Right ventricle myocardium superior (tissue), 1 donor: ENCODE results near the gene CIRBP. TPM values are rescaled to one million over a fixed set of nuclear protein-coding genes. Genes with fewer than 3 reads are reported as not detected.

Experiments used
- ATAC-seq: fragments of 200-7000 bp; cut with Tn5 transposase; one replicate; pipeline ENCODE4 v1.9.1; 2020; ENCODE audit warnings: mild to moderate bottlenecking; ENCODE audit not compliant: poor library complexity
- DNase-seq: peaks from one replicate; pipeline ENCODE4 v3.0.0-alpha.2; 2020
- intact Hi-C: fragments of 100-400 bp; cut with DNase I; formaldehyde crosslinking; loops from one replicate; pipeline ENCODE4 v1.11.2; 2022
- total RNA-seq: library from RNA; stranded (reverse); fragmentation: NEBNext Ultra II Directional; extraction: Animal tissue kit (Norgen Biotek cat#: 25700); gene quantifications from one replicate; pipeline ENCODE4 v1.2.1, GENCODE V29; 2021
- donor health status: DM: no; HTN: yes; CAD: no; lungs with severe emphysema.

The CIRBP gene
- total RNA-seq, 1 donor from 2014 or later: 219 TPM

DNA sequence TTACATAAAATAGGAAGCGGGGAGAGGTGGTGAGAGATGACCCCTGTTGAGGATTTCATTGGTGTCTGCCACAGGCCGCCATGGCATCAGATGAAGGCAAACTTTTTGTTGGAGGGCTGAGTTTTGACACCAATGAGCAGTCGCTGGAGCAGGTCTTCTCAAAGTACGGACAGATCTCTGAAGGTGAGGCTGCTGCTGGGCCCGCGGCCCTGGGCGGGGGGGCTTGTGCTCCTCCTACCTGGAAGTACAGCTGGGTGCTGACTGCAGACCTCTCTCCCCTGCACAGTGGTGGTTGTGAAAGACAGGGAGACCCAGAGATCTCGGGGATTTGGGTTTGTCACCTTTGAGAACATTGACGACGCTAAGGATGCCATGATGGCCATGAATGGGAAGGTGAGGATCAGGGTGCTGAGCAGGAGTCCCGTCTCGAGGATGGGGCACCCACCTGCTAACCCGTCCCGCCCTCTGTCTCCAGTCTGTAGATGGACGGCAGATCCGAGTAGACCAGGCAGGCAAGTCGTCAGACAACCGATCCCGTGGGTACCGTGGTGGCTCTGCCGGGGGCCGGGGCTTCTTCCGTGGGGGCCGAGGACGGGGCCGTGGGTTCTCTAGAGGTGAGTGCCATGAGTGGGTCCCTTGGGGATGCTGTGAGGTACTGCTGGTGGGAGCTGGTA is 1.9 kb downstream of the CIRBP start:
- DNase-seq (no peak), ATAC-seq (no peak)
- intact Hi-C loops: loop anchor here (10.0 kb wide), 1 partner anchor 114 kb away; the partner anchor contains the start of gene NDUFS7

DNA sequence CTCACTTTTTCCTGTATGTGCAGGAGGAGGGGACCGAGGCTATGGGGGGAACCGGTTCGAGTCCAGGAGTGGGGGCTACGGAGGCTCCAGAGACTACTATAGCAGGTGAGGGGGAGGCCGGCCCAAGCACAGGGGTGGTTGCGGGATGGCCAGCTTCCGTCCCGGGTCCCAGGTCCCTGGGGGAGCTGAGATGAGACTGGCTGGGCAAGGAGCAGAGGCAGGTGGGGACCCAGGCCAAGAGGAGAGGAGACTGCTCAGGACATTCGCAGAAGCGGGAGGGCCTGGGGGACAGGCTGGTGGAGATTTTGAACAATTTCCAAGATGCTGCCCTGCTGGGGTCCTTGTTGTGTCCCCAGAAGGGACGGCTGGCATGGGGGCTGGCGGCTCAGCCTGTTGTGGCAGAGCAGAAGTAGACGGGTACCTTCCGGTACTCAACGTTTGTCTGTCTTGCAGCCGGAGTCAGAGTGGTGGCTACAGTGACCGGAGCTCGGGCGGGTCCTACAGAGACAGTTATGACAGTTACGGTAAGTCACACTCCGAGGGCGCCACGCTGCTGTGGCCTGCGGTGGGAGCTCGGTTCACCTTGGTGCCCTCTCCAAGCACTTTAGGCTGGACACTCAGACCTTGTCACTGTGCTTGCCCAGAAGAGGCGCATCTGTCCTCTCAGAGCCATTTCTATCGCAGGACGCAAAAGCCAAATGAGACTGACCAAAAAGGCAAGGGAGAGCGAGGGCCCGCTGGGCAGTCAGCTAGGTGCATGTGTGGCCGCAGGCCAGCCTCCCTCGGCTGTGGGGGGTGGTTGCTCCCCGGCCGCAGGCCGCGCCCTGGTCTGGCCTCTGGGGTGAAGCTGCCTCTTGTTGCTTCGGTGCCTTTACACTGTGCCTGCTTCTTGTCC is 2.6 kb downstream of the CIRBP start:
- DNase-seq: no peak
- intact Hi-C loops: loop anchor here (10.0 kb wide), 1 partner anchor 113 kb away; the partner anchor contains the start of gene NDUFS7
- no peak for ATAC-seq

GRCh38 chr19:1272423-1273262 is 3.5 kb downstream of the CIRBP start:
- intact Hi-C loops: loop anchor here (10.0 kb wide), 1 partner anchor 112 kb away; the partner anchor contains the start of gene NDUFS7
- no peak for DNase-seq
- ATAC-seq: no peak

- peak; percentile 53 for DNase-seq
- no peak for ATAC-seq
- intact Hi-C loops: loop anchor here (10.0 kb wide), 1 partner anchor 111 kb away; the partner anchor contains the start of gene NDUFS7
These were observed 4.3 kb downstream of the CIRBP start for GRCh38 chr19:1273263-1274041.

- intact Hi-C loops: loop anchor here (10.0 kb wide), 1 partner anchor 111 kb away; the partner anchor contains the start of gene NDUFS7
- ATAC-seq: no peak
- DNase-seq: peak; percentile 53
These were observed 5.1 kb downstream of the CIRBP start for GRCh38 chr19:1274081-1274851.

DNA sequence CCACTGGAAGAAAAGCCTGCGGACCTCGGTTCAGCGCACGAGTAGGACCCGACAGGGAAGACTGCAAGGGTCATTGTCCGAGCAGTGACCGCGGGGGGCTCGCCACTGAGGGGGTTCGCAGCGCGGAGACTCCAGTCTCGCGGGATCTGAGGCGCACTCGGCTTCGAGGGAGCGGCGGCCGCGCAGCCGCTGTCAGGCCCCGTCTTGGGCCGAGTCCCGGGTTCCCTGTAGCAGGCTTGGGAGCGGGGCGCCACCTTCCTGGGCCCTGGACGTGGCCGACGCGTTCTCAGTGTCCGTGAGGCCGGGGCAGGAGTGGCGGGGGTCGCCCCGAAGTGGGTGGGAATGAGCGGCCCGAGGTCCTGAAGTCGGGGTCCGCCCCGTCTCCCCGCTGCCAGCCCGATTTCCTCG is 5.7 kb downstream of the CIRBP start:
- intact Hi-C loops: loop anchor here (10.0 kb wide), 1 partner anchor 110 kb away; the partner anchor contains the start of gene NDUFS7
- ATAC-seq (peak; percentile 1), DNase-seq (no peak)

DNA sequence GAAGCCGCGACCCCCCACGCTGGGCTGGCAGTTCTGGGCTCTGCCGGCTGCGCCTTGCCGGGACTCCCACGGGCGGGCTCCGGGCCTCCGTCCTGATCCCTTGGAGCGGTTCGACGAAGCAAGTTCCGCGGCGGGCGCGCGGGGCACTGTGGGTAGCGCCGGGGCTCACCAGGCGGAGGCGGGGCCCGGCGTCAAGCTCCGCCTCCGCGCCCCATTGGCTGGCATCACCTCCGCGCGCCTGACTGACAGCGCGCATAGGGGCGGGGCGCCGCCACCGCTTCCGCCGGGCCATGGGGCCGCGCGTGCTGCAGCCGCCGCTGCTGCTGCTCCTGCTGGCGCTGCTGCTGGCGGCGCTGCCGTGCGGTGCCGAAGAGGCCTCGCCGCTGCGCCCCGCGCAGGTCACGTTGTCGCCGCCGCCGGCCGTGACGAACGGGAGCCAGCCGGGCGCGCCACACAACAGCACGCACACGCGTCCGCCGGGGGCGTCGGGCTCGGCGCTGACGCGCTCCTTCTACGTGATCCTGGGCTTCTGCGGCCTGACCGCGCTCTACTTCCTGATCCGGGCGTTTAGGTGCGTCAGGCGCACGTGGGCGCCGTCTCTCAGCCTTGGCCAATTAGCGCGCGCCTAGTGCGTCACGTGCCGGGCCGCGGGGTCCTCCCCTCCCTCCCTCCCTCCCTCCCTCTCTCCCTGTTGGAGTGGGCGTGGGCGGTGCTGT is 6.3 kb downstream of the CIRBP start, which contains the start of gene FAM174C:
Gene FAM174C (plus strand): TSS at position 271 of the 716 bp plus-strand sequence. CDS start 20 bp downstream, at position 291.
- ATAC-seq (peak; percentile 81), DNase-seq (peak; percentile 97)
- intact Hi-C loops: loop anchor here (10.0 kb wide), 1 partner anchor 109 kb away; the partner anchor contains the start of gene NDUFS7

DNA sequence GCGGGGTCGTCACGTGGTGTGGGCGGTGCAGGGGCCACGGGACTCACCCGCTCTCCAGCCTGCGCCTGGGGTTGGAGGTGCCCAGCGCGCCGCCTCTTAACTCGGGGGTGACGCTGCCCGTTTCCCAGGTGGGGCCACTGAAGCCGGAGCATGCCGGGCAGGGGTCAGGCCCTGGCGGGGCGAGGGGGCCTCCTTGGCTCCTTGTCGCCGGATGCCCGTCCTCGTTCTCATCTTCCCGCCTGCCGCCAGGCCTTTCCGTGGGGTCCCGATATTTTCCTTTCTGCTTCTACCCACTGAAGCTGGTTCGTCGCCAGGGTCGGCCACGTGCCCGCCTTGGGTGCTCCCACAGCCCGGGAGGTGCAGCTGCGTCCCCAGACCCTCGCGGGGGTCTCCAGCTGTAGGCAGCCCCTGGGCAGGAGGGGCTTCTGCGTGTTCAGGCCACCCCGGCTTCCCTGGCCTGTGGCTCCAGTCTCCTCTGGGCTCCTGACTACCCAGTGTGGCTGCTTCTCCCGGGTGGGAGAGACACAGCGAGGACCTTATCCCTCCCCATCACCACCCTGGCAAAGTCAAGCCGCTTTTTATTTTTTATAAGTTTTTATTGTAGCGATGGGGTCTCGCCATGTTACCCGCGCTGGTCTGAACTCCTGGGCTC is 7.0 kb downstream of the CIRBP start:
- intact Hi-C loops: loop anchor here (10.0 kb wide), 1 partner anchor 109 kb away; the partner anchor contains the start of gene NDUFS7
- DNase-seq (no peak), ATAC-seq (no peak)

DNA sequence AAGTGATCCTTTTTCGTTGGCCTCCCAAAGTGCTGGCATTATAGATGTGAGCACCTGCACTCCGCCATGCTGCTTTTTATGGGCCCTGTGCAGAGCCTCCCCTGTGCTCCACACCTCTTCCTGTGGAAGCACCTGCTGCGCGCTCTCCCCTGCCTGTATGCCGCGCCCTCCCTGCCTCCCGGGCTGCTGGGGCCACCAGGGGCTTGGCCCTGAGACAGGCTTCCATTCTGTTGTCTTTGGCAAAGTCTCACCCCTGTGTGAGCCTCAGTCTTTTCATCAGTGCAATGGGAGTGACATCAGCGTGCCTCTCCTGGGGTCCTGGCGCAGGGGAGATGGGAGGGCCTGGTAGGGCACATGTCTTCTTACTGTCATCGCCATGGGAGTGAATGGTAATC is 7.5 kb downstream of the CIRBP start:
- ATAC-seq: no peak
- DNase-seq: no peak
- intact Hi-C loops: loop anchor here (10.0 kb wide), 1 partner anchor 108 kb away; the partner anchor contains the start of gene NDUFS7

- intact Hi-C loops: loop anchor here (10.0 kb wide), 1 partner anchor 108 kb away; the partner anchor contains the start of gene NDUFS7
- ATAC-seq (no peak), DNase-seq (no peak)
These were observed 7.9 kb downstream of the CIRBP start for GRCh38 chr19:1277061-1277460.

DNA sequence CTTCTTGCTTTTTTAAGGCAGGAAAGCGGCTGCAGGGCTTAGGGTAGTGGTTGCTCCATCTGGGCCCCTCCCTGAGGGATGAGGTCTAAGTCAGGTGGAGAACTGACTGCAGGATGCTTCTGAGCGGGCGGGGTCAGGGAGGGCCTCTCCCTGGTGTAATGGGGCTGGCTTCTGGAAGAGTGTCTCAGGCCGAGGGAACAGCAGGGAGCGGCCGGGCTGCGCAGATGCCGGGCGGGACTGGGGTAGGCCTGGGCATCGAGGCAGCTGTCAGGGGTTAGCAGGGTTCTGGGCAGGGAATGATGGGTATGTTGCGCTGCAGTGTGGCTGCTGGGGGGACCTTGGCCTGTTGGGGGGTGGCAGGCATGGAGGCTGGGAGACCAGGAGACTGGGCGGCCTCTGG is 8.9 kb downstream of the CIRBP start:
- no peak for ATAC-seq
- DNase-seq: no peak
- intact Hi-C loops: loop anchor here (10.0 kb wide), 1 partner anchor 107 kb away; the partner anchor contains the start of gene NDUFS7

DNA sequence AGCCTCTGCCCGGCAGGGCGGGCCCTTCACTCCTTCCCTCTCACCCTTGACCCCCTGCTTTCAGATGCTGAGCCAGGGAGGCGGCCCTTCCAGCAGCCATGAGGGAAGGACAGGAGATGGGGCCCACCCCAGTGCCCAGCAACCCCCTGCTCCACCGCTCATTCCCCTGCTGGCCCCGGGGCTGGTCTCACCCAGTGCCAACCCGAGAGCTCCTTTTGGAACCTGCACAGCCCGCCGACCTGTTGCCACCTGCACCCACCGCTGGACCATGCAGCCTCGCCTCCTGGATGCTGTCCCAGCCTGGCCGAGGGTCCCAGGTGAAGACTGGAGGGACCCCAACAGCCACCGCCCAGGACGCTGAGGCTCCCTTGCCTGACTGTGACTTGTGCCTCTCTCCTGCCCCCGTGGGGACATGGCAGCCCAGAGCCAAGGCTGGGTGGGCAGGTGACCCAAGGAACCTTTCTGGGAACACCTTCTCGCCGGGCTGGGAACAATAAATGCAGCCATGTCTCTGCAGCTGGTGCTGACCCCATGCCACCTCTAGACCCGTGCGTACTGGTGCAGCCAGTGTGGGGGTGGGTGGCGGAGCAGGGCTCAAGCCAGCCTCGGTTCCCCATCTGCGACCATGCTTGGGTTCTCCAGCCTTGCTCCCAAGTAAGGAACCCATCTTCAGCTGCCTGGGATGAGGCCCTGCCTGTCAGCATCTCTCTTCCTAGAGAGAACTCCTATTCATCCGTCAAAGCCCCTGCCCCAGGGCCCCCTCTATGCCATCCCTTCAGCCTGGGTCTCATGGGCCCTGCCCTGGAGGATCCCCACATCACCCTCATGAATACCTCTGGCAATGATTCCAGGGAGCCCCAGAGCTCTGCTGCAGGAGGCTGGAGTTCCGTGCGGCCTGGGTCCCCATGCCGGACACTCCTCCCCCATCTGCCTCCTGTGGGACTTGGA is 9.9 kb downstream of the CIRBP start:
- DNase-seq (no peak), ATAC-seq (no peak)
- intact Hi-C loops: loop anchor here (10.0 kb wide), 1 partner anchor 106 kb away; the partner anchor contains the start of gene NDUFS7

DNA sequence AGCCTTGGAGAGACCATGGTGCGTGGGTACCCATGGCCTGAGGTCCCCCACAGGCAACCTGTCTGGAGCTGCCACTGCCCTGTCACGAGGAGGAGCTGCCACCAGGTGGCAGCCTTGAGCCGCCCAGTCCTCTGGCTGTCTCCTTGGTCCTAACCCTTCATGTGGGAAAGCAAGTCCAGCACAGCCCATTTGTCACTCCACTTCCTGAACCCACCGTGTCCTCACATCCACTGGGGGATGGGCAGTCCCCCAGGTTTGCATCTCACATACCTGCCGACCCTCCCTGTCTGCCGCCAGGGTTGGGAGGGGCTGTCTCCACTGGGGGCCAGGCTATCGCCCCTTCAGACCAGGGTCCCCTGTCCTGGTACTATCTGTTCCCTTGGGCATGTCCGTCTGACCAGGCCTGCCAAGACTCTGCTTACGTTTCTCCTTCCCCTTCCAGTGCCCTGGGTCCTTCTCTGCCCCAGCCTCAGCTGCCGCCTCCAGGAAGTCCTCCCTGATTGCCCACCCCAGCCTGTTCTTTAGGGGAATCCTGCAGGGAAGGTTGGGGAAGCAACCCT is 10.7 kb downstream of the CIRBP start:
- ATAC-seq: peak; percentile 39
- intact Hi-C loops: loop anchor here (10.0 kb wide), 1 partner anchor 105 kb away; the partner anchor contains the start of gene NDUFS7
- peak; percentile 88 for DNase-seq
